Mesendoderm (in vitro differentiated cells): ENCODE data around the gene GRM6.
A peak's percentile ranks its signal among the peaks of the same experiment; 100 is the strongest.

ENCODE experiments used
- DNase-seq: peaks from one replicate; pipeline ENCODE4 v3.0.0; 2013
- H2AK5ac ChIP-seq: 2 replicates; pipeline ENCODE4 v1.6.1; 2013; ENCODE audit warnings: low read length, inconsistent platforms
- H2BK120ac ChIP-seq: 2 replicates; pipeline ENCODE4 v1.6.1; 2013; ENCODE audit warnings: low read depth, mild to moderate bottlenecking, low read length, moderate library complexity, mixed read lengths
- H2BK15ac ChIP-seq: replicated peaks from 2 replicates; pipeline ENCODE4 v1.6.1; 2013; ENCODE audit warnings: low read depth, mild to moderate bottlenecking, moderate library complexity
- H2BK5ac ChIP-seq: 2 replicates; pipeline ENCODE4 v1.6.1; 2013; ENCODE audit warnings: low read length, inconsistent platforms
- H3K18ac ChIP-seq: 2 replicates; pipeline ENCODE4 v1.6.1; 2013; ENCODE audit warnings: mild to moderate bottlenecking, low read length, mixed read lengths
- H3K23ac ChIP-seq: one replicate; pipeline ENCODE4 v1.6.1; 2013; ENCODE audit warnings: low read length
- H3K27ac ChIP-seq: 2 replicates; pipeline ENCODE4 v1.5.1; 2013; ENCODE audit warnings: low read depth, mild to moderate bottlenecking, inconsistent platforms, low read length, moderate library complexity
- H3K27me3 ChIP-seq: 2 replicates; pipeline ENCODE4 v1.6.1; 2013; ENCODE audit warnings: low read length, control low read depth, mild to moderate bottlenecking, inconsistent platforms; ENCODE audit not compliant: insufficient read depth, poor library complexity
- H3K36me3 ChIP-seq: 2 replicates; pipeline ENCODE4 v1.6.1; 2013; ENCODE audit warnings: low read length, inconsistent platforms; ENCODE audit not compliant: control insufficient read depth, insufficient read depth
- H3K4ac ChIP-seq: one replicate; pipeline ENCODE4 v1.6.1; 2013; ENCODE audit warnings: low read depth, mild to moderate bottlenecking, low read length, moderate library complexity
- H3K4me1 ChIP-seq: 2 replicates; pipeline ENCODE4 v1.6.1; 2013; ENCODE audit warnings: low read depth, low read length, inconsistent platforms; ENCODE audit not compliant: control insufficient read depth
- H3K4me2 ChIP-seq: 2 replicates; pipeline ENCODE4 v1.6.1; 2013; ENCODE audit warnings: low read length
- H3K4me3 ChIP-seq: 2 replicates; pipeline ENCODE4 v1.5.1; 2013; ENCODE audit warnings: mild to moderate bottlenecking, low read length
- H3K56ac ChIP-seq: one replicate; pipeline ENCODE4 v1.6.1; 2013; ENCODE audit warnings: low read length
- H3K79me1 ChIP-seq: 2 replicates; pipeline ENCODE4 v1.6.1; 2013; ENCODE audit warnings: low read length, inconsistent platforms
- H3K79me2 ChIP-seq: 2 replicates; pipeline ENCODE4 v1.6.1; 2013; ENCODE audit warnings: mild to moderate bottlenecking, low read length; ENCODE audit not compliant: control insufficient read depth, insufficient read depth
- H3K9ac ChIP-seq: 2 replicates; pipeline ENCODE4 v1.6.1; 2013; ENCODE audit warnings: low read length, inconsistent platforms
- H4K5ac ChIP-seq: one replicate; pipeline ENCODE4 v1.6.1; 2013; ENCODE audit warnings: low read length
- H4K8ac ChIP-seq: one replicate; pipeline ENCODE4 v1.6.1; 2013; ENCODE audit warnings: low read depth, mild to moderate bottlenecking, control low read depth, low read length, moderate library complexity
- WGBS: extraction: QIAGEN DNeasy Blood & Tissue Kit; methylation state at CpG from one replicate; pipeline ENCODE4 v1.1.7; 2013; ENCODE audit warnings: low lambda C conversion rate, missing lambda C conversion rate; ENCODE audit not compliant: insufficient coverage; ENCODE audit errors: extremely low coverage; 5-methylcytosine and 5-hydroxymethylcytosine counted together

GRM6 gene

DNA sequence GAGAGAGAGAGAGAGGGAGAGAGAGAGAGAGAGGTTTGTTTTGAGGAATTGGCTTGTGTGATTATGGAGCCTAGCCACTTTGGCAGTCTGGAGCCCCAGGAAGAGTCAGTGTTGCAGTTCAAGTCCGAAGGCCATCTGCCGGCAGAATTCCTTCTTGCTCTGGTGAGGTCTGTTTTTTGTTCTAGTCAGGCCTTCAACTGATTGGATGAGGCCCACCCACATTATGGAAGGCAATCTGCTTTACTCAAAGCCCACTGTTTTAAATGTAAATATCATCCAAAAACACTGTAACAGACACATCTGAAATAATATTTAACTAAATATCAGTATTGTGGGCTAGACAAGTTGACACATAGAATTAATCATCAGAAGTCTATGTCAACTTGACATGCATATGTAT is 11.4 kb upstream of the GRM6 start:
- H3K4me3 ChIP-seq: no peak overlapping the region
- no peak overlapping the region for H3K18ac ChIP-seq
- no peak overlapping the region for H3K4me2 ChIP-seq
- H3K4me1 ChIP-seq: no peaks in the 10 kb centered on the region
- no peaks in the 10 kb centered on the region for H3K79me1 ChIP-seq
- no peak overlapping the region for H3K27ac ChIP-seq
- H3K27me3 ChIP-seq: no peaks in the 10 kb centered on the region
- no peak overlapping the region for H2BK5ac ChIP-seq
- H4K5ac ChIP-seq: no peak overlapping the region
- no peak overlapping the region for H4K8ac ChIP-seq
- no CpG with 5 or more reads among the region's 2 CpGs for WGBS
- no peak overlapping the region for H3K9ac ChIP-seq
- no peak for DNase-seq
- no peak overlapping the region for H2AK5ac ChIP-seq
- no peak overlapping the region for H2BK15ac ChIP-seq
- no peak overlapping the region for H2BK120ac ChIP-seq
- no peak overlapping the region for H3K56ac ChIP-seq
- no peaks in the 10 kb centered on the region for H3K79me2 ChIP-seq
- no peak overlapping the region for H3K23ac ChIP-seq
- H3K36me3 ChIP-seq: no peaks in the 10 kb centered on the region
- no peak overlapping the region for H3K4ac ChIP-seq

DNA sequence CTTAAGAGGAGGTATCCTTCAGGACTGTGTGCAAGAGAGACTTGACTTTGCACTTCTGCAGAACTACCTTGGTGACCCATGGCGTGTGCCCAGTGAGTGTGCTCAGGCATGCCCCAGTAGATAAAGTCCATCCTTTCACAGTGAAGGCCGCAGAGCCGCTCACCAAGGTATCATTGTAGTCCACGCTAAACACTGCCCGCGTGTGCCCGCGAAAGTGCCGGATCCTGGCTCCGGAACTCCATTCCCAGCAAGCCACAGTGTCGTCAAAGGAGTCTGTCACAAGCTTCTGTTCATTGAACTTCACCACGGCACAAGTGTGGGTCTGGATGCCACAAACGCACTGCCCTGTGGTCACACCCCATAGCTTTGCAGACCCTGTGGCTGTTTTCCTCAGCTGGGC is 3.3 kb upstream of the GRM6 start:
- no CpG with 5 or more reads among the region's 13 CpGs for WGBS
- H2BK120ac ChIP-seq: no peak overlapping the region

DNA sequence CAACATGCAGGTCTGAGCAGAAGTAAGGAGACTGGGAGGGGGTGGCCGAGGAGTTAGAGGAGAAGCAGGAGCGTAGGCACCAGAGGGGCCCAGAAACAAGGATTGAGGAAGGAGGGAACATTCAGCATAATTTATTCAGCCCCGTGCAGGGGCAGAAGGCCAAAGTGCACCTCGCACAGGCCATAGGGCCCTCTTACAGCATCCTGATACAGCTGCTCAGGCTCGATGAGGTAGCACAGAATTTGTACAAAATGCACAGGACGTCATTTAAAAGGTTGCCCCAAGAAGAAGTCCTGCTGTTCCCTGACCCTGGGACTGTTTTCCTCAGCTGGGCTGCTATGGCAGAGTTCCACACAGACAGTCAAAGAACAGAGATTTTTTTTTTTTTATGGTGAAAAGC is 2.1 kb upstream of the GRM6 start:
- H3K79me1 ChIP-seq: no peaks in the 10 kb centered on the region
- H3K4me3 ChIP-seq: no peak overlapping the region
- H2BK5ac ChIP-seq: no peak overlapping the region
- no peak overlapping the region for H3K27ac ChIP-seq
- no peak overlapping the region for H2AK5ac ChIP-seq
- no CpG with 5 or more reads among the region's 6 CpGs for WGBS
- no peak overlapping the region for H3K4ac ChIP-seq
- peaks cover 22% of the 10 kb centered on the region for H3K27me3 ChIP-seq
- no peak overlapping the region for H2BK15ac ChIP-seq
- no peak overlapping the region for H4K5ac ChIP-seq
- no peak overlapping the region for H3K23ac ChIP-seq
- no peak overlapping the region for H2BK120ac ChIP-seq
- H4K8ac ChIP-seq: no peak overlapping the region
- no peaks in the 10 kb centered on the region for H3K79me2 ChIP-seq
- no peak overlapping the region for H3K18ac ChIP-seq
- H3K36me3 ChIP-seq: no peaks in the 10 kb centered on the region
- no peak overlapping the region for H3K4me2 ChIP-seq
- no peaks in the 10 kb centered on the region for H3K4me1 ChIP-seq
- no peak for DNase-seq
- no peak overlapping the region for H3K9ac ChIP-seq
- no peak overlapping the region for H3K56ac ChIP-seq

More for the DNA sequence above, 3.3 kb upstream of the GRM6 start:
- Histone ChIP-seq H3K4me1 (no peaks in the 10 kb centered on the region), H3K27ac (no peak overlapping the region), H3K79me2 (no peaks in the 10 kb centered on the region), H2BK5ac (no peak overlapping the region), H4K8ac (no peak overlapping the region), H3K36me3 (no peaks in the 10 kb centered on the region), H3K4ac (no peak overlapping the region), H4K5ac (no peak overlapping the region), H3K9ac (no peak overlapping the region), H3K56ac (no peak overlapping the region), H3K27me3 (peaks cover 22% of the 10 kb centered on the region), H3K23ac (no peak overlapping the region), H2AK5ac (no peak overlapping the region), H3K18ac (no peak overlapping the region), H3K79me1 (no peaks in the 10 kb centered on the region), H2BK15ac (no peak overlapping the region), H3K4me2 (no peak overlapping the region), H3K4me3 (no peak overlapping the region)
- DNase-seq: no peak

DNA sequence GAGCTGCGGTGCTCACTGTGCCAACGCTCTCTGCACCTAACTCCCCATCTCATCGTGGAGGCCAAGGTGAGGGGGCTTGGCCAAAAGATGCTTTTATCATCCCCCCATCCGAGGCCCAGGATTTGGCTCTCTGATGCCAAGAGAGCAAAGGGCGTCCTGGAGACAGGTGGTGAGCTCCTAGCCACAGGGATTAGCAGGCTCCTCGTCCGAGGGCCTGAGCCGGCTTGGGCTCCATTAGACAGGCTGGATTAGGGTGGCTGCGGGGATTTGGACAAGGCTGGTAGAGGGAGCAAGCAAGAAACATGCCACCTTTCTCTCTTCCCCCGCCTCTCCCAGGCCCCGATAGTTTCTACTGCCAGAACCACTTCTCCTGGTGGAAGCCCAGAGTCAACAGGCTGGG is 1.0 kb upstream of the GRM6 start:
- H2BK120ac ChIP-seq: no peak overlapping the region
- no peak overlapping the region for H3K4me3 ChIP-seq
- peaks cover 22% of the 10 kb centered on the region for H3K27me3 ChIP-seq
- H3K4me2 ChIP-seq: no peak overlapping the region
- no peaks in the 10 kb centered on the region for H3K79me2 ChIP-seq
- H3K23ac ChIP-seq: no peak overlapping the region
- H3K4me1 ChIP-seq: no peaks in the 10 kb centered on the region
- no peak overlapping the region for H4K5ac ChIP-seq
- no peak for DNase-seq
- WGBS: no CpG with 5 or more reads among the region's 11 CpGs
- no peaks in the 10 kb centered on the region for H3K79me1 ChIP-seq
- no peak overlapping the region for H2AK5ac ChIP-seq
- no peak overlapping the region for H2BK5ac ChIP-seq
- no peak overlapping the region for H3K27ac ChIP-seq
- no peak overlapping the region for H3K4ac ChIP-seq
- no peak overlapping the region for H2BK15ac ChIP-seq
- no peak overlapping the region for H3K56ac ChIP-seq
- no peak overlapping the region for H4K8ac ChIP-seq
- H3K18ac ChIP-seq: no peak overlapping the region
- no peaks in the 10 kb centered on the region for H3K36me3 ChIP-seq
- H3K9ac ChIP-seq: no peak overlapping the region

DNA sequence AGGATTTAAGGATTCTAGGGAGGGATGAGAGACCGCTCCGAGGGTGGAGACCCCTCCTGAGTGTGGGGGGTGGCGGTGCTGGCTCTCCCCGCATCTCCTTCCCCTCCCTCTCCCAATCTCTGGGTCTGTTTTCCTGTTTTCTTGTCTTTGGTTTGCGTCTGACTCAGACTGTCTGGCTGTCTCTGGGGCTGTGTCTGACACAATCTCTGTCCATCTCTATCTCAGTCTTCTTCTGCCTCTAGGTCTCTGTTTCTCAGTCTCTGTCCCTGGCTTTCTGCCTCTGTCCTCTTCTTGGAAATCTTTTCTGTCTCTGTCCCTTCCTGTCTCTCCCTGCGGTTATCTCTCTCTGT is 196 bp upstream of the GRM6 start:
- WGBS: no CpG with 5 or more reads among the region's 6 CpGs
- H3K4me1 ChIP-seq: no peaks in the 10 kb centered on the region
- H4K8ac ChIP-seq: no peak overlapping the region
- peaks cover 22% of the 10 kb centered on the region for H3K27me3 ChIP-seq
- H3K4ac ChIP-seq: no peak overlapping the region
- H3K79me2 ChIP-seq: no peaks in the 10 kb centered on the region
- H4K5ac ChIP-seq: no peak overlapping the region
- no peaks in the 10 kb centered on the region for H3K79me1 ChIP-seq
- H3K18ac ChIP-seq: no peak overlapping the region
- no peak overlapping the region for H2BK5ac ChIP-seq
- no peak overlapping the region for H3K23ac ChIP-seq
- H2BK15ac ChIP-seq: no peak overlapping the region
- H3K36me3 ChIP-seq: no peaks in the 10 kb centered on the region
- no peak overlapping the region for H3K27ac ChIP-seq
- H3K56ac ChIP-seq: no peak overlapping the region
- no peak for DNase-seq
- no peak overlapping the region for H2BK120ac ChIP-seq
- H3K4me3 ChIP-seq: no peak overlapping the region
- H2AK5ac ChIP-seq: no peak overlapping the region
- no peak overlapping the region for H3K4me2 ChIP-seq
- no peak overlapping the region for H3K9ac ChIP-seq

DNA sequence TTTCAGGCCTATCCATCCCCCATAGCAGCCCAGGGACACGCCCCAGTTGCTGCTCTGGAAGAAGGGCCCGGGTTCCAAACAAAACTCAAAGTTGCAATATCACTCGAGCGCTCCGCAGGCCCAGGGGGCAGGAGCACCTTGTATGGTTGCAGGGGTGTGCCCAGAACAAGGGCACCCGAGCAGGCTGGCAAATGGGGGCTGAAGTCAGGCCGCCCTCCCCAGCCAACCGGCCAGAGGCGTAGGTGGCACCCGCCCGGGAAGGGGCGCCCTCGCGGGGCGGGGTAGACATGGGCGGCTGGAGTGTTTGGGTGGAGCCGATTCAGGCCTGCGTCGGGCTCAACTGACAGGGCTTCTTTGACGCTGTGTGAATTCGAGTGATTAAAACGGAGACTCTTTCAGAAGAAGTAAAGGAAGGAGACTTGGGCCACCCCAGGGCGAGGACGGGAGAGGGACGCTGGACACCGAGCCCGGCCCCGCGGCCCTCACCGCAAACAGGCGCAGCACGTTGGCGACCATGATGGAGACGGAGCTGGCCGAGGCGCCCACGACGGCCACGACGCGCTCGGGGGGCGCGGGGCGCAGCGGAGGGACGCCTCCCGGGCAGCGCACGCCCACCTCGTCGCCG is 1.1 kb downstream of the GRM6 start:
- no peaks in the 10 kb centered on the region for H3K79me1 ChIP-seq
- no peak overlapping the region for H2BK5ac ChIP-seq
- no peak for DNase-seq
- H3K4me1 ChIP-seq: no peaks in the 10 kb centered on the region
- H3K4me2 ChIP-seq: peak overlapping the region; percentile 20
- H3K27ac ChIP-seq: no peak overlapping the region
- no peak overlapping the region for H4K8ac ChIP-seq
- no peak overlapping the region for H2AK5ac ChIP-seq
- peaks cover 22% of the 10 kb centered on the region for H3K27me3 ChIP-seq
- no peak overlapping the region for H3K4me3 ChIP-seq
- WGBS: no CpG with 5 or more reads among the region's 53 CpGs
- no peak overlapping the region for H3K18ac ChIP-seq
- H3K56ac ChIP-seq: peak overlapping the region; percentile 15
- no peak overlapping the region for H3K9ac ChIP-seq
- no peaks in the 10 kb centered on the region for H3K36me3 ChIP-seq
- H3K79me2 ChIP-seq: no peaks in the 10 kb centered on the region
- no peak overlapping the region for H3K23ac ChIP-seq
- H2BK15ac ChIP-seq: no peak overlapping the region
- H4K5ac ChIP-seq: no peak overlapping the region
- no peak overlapping the region for H3K4ac ChIP-seq
- H2BK120ac ChIP-seq: no peak overlapping the region
